Endothelial cell of umbilical vein (primary cell): Measurements from ENCODE around the gene TEX22.

ENCODE experiments used
- EZH2 ChIP-seq: IDR thresholded peaks from 2 replicates; pipeline ENCODE4 v1.6.1; 2012; ENCODE audit warnings: borderline replicate concordance, low read depth, mild to moderate bottlenecking, moderate library complexity, low read length, inconsistent platforms; ENCODE audit not compliant: severe bottlenecking
- FOS ChIP-seq: IDR thresholded peaks from 2 replicates; pipeline ENCODE4 v1.6.1; 2011; ENCODE audit warnings: mild to moderate bottlenecking, low read length, moderate library complexity, borderline replicate concordance; ENCODE audit not compliant: insufficient read depth
- JUN ChIP-seq: IDR thresholded peaks from 2 replicates; pipeline ENCODE4 v1.6.1; 2011; ENCODE audit warnings: borderline replicate concordance, low read depth; ENCODE audit not compliant: insufficient read length, insufficient read depth
- MYC ChIP-seq: IDR thresholded peaks from one replicate; pipeline ENCODE4 v1.6.1; 2011; ENCODE audit warnings: mild to moderate bottlenecking, low read depth, low read length
- POLR2A ChIP-seq: IDR thresholded peaks from 2 replicates; pipeline ENCODE4 v1.6.1; 2012; ENCODE audit warnings: low read depth, mild to moderate bottlenecking, control low read depth, low read length
- POLR2AphosphoS5 ChIP-seq: IDR thresholded peaks from 2 replicates; pipeline ENCODE4 v1.6.1; 2012; ENCODE audit warnings: low read depth, mild to moderate bottlenecking, control low read depth, low read length, moderate library complexity; ENCODE audit not compliant: insufficient read depth
- TF ChIP-seq, protein P1 (sequence below), 2 donors: IDR thresholded peaks; 1 replicate in 1 of 2; 2 replicates in 1 of 2; pipeline ENCODE4 v1.5.1; 2011; ENCODE audit warnings: low read length in 2 of 2, mild to moderate bottlenecking in 2 of 2, moderate library complexity in 2 of 2, control low read depth in 1 of 2, inconsistent platforms in 1 of 2, low read depth in 1 of 2; ENCODE audit not compliant: insufficient read depth in 1 of 2; ENCODE audit errors: extremely low read depth in 1 of 2
- TF ChIP-seq, protein P2 (sequence below): IDR thresholded peaks from 2 replicates; pipeline ENCODE4 v1.6.1; 2011; ENCODE audit not compliant: insufficient read depth, insufficient read length

DNA sequence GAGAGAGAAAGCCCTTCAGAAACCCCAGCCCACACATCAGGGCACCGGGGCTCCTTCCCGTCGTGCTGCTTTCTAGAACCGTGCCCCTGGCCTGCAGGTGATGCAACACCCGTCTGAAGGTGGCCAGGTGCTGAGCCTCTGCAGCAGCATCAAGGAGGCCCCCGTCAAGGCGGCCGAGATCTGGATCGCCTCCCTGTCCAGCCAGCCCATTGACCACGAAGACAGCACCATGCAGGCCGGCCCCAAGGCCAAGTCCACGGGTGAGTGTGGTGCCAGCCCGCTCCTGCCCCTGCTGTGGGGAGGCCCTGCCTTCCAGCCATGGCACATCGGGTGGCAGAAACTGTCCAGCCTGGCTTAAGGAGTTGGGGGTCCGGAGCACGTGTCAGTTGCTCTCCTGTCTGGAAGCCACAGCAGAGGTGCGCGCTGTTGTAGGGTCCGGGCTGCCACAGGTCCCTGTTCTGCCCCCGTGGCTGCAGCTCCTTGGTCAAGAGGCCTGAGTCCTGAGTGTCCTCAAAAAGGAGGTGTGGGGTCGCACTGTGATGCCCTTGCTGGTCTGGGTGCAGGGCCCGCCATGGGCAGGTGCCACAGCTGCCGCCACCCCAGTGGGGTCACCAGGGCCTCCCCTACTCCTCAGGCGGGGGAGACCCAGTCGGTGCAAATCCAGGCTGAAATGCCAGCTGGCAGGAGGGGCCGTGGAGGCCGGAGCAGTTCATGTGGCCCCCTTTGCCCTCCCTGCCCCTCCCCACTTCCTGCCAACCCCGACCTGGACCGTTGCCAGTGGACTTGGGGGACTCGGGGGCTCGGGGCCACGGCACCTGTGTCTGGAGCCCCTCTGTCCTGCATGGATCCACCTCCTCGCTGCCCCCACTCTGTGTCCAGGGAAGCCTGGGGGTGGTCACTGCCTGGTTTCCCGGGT lies 31.0 kb upstream of the TEX22 start:
- TF ChIP-seq POLR2A (no peak), MYC (no peak), FOS (no peak), EZH2 (no peak), POLR2AphosphoS5 (no peak), JUN (no peak)
- TF ChIP-seq, protein P1, sequence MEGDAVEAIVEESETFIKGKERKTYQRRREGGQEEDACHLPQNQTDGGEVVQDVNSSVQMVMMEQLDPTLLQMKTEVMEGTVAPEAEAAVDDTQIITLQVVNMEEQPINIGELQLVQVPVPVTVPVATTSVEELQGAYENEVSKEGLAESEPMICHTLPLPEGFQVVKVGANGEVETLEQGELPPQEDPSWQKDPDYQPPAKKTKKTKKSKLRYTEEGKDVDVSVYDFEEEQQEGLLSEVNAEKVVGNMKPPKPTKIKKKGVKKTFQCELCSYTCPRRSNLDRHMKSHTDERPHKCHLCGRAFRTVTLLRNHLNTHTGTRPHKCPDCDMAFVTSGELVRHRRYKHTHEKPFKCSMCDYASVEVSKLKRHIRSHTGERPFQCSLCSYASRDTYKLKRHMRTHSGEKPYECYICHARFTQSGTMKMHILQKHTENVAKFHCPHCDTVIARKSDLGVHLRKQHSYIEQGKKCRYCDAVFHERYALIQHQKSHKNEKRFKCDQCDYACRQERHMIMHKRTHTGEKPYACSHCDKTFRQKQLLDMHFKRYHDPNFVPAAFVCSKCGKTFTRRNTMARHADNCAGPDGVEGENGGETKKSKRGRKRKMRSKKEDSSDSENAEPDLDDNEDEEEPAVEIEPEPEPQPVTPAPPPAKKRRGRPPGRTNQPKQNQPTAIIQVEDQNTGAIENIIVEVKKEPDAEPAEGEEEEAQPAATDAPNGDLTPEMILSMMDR (IDR thresholded peaks at IDR 0.05; ENCODE audit: extremely low read depth in 1 of 2, insufficient read depth in 1 of 2, low read depth in 1 of 2, low read length in 2 of 2), result no peak
- TF ChIP-seq, protein P2, sequence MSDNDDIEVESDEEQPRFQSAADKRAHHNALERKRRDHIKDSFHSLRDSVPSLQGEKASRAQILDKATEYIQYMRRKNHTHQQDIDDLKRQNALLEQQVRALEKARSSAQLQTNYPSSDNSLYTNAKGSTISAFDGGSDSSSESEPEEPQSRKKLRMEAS, result no peak
